HG02610 (cell line): ENCODE measurements around the gene IGLL5.
"Not testable (repeated sequence)": the region's sequence is repeated elsewhere in the genome, so short reads cannot be mapped to it uniquely, and the experiment has no call there.

Source experiments
- ATAC-seq: cut with Tn5 transposase; IDR thresholded peaks from one replicate; pipeline ENCODE4 v1.9.1; 2021; ENCODE audit warnings: mild to moderate bottlenecking, moderate library complexity; ENCODE audit not compliant: unreplicated experiment

IGLL5 gene

DNA sequence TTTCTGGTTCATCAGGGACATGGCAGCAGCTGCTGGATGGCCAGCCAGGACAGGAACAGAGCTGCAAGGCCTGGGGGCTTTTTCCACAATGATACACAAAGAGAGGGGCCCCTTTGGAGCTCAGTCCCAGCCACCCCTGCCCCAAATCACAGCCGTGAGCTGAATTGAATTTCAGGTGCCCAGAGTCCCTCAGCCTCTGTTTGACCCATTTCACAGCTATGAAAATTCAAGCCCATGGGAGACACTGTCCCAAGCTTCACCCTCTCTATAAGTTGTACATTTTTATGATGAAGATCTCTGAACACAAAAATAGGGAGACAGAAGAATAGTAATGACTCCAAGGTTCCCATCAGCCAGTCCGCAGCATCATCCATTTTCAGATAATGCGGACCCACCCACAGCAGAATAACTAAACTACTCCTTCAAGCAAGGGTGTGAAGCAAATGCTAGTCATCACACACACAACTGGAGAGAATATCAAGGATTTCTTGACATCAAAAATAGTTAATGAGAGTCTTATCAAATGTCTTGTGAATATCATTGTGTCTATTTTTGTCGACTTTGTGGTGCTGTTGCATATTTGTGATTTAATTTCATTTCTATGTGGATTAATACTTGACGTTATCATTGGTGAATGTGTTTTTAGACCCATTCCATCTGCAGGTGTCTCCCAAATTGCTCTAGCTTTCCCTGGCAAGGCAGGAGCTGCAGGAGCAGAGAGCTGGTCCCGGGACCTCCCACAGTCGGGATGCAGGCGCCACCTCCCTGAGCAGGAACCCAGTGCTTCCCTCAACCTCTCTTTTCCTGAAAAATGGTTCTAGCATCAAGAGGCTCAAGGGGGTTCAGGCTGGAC lies 24.7 kb downstream of the IGLL5 start:
- ATAC-seq, result no peak

DNA sequence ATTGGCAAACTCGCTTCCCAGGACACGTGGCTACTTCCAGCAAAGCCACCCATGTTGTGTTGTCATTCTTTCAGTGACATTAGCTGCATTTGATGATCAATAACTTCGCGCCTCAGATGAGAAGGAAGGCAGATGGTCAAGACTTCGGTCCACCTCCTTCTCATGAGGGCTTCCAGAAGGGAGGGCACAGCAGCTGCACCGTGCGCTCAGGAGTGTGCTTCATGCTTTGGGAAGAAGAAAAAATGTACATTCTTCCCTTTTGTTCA lies 25.3 kb downstream of the IGLL5 start:
- no peak for ATAC-seq

DNA sequence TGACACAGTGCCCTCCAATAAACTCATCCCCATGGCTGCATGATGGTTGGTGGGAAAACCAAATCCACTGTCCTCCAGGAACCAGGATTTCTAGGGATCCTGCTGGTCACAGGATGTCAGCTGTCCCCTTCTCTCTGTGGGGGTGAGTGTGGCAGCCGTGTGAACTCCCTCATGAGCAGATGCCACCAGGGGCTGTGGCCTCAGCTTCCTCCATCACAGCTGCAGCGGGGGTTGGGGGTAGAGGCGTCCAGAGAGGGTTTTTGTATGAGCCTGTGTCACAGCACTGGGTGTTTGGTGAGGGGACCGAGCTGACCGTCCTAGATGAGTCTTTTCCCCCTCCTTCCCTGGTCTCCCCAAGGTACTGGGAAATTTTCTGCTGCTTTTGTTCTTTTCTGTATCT lies 26.4 kb downstream of the IGLL5 start:
- ATAC-seq, result no peak

DNA sequence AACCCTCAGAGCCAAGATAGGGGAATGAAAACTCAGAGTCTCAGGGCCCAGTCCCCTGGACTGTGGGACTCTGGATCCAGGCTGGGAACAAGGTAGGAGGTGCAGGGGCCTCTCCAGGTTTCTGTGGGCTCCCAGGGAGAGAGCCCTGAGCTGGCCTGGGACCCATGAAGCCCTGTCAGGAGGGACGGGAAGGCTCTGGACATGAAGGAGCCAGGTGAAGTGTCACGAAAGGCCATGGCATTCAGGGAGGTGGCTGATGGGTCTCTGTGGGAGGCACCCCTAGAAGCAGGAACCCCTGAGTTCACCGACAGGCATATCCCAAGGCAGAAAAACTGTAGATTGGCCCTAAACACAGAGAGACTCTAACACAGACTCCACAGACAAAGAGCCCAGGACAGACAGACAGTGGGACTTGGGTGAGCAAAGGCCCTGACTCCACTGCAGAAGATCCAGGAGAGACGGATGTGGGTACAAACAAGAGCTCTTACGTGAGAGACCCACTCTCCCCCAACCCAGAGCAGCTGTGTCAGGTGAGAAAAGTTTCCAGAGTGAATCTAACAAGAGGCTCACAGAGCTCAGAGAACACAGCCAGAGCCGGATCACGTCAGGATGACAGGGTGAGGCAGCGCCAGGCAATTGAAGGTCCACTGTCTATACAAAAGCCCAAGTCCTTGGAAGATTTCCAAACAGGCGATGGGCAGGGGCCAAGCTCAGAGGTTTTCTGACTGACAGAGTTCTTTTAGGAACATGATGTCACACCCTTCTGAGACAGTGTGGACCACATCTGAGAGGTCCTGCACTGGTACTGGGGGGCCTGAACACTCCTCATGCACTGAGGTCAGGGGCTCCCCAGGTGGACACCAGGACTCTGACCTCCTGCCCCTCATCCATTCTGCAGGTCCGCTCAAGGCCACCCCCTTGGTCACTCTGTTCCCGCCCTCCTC lies 27.4 kb downstream of the IGLL5 start:
- no peak for ATAC-seq

DNA sequence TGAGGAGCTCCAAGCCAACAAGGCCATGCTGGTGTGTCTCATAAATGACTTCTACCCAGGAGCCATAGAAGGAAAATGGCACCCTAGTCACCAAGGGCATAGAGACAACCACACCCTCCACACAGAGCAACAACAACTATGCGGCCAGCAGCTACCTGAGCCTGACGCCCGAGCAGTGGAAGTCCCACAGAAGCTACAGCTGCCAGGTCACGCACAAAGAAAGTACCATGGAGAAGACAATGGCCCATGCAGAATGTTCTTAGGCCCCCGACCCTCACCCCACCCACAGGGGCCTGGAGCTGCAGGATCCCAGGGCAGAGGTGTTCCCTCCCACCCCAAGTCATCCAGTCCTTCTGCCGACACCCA lies 28.0 kb downstream of the IGLL5 start:
- ATAC-seq, result no peak

DNA sequence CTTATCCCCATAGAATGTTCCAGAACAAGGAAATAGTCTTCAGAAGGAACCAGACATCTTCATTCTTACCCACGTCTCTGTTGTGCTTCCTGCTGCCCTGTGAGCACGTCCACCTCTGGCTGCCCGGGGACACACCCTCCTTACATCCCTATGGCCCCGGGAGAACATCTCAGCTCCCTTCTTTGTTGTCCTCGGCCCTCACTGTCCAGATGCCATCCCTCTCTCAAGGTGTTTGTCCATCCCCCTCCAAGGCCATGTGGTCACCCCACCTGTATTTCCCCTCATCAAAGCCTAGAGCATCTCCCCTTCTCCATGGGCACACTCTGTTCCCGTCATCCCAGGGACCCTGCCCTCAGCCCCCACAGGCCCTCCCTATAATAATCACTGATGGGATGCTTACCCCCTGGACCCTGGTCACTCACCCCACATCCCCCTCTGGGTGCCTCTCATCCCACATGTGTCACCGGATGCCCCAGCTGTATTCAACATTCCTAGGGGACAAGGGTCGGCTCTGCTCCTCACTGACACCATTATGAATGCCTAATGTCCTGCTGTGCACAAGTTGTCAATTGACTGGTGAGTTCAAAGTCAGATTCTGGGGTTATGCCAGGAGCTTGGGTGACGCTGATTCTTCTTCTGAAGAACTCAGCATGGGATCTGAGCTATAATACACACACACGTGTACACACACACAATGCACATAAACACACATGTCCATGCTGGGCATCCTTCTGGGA lies 28.8 kb downstream of the IGLL5 start:
- ATAC-seq, result no peak

DNA sequence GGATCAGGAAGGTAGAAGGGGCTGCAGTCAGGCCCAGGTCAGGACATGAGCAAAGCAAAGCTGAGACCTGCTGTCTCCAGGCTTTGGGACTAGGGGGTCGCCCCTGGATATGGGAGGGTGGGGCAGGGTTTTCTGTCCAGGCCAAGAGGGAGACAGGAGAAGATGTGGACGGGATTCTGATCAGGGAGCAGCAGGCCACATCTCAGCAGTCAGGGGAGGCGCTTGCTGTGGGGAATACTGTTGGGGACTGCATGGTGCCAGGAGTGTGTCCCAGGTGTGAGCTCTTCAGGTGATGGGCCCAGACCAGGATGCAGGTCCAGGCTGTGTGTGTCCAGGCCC lies 29.3 kb downstream of the IGLL5 start:
- no peak for ATAC-seq

DNA sequence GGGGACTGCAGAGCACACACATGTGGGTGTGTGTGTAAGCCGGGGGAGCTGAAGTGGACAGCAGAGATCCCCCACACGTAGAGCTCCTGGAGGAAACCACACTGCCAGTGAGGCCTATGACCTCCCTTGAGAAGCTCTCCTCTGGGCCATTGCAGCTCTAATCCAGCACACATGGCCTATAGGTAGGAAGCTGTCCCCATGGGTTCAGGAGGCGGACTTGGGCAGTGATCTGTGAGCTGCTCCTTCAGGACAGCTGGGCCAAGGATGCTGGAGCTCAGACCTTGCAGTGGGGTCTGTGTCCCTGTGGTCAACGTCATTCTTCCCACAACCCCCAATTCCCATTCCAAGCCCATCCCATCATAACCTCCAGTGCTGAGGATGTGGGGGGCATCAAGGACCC lies 29.8 kb downstream of the IGLL5 start:
- ATAC-seq, result no peak

DNA sequence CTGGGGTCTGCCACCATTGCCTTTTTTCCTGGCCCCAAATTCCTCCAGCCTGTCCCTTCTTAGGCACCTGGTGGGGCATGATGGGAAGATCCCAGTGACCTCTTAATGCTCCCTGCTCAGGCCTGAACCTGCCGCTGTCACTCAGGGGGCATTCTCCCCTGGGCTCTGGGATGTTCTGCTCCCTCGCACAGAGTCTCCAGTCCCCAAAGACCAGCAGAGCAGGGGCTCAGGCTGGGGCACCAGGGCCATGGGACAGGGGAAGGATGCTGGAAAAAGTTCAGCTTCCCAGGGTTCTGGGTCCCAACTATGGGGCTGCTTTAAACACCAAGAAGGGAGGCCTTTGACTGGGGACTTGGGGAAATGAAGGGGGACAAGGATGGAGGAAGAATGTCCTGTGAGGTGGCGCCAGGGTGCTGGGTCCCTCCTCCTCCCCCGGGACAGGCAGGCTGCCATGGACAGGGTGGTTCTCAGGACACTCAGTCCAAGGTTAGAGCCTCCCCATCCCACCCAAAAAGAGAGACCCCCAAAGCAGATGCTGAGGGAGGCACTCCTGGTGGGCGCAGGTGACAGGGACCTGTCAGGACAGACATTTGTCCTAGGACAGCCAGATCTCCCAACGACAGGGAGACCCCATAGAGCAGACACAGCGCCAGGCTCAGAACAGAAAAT lies 30.8 kb downstream of the IGLL5 start:
- ATAC-seq, result no peak

DNA sequence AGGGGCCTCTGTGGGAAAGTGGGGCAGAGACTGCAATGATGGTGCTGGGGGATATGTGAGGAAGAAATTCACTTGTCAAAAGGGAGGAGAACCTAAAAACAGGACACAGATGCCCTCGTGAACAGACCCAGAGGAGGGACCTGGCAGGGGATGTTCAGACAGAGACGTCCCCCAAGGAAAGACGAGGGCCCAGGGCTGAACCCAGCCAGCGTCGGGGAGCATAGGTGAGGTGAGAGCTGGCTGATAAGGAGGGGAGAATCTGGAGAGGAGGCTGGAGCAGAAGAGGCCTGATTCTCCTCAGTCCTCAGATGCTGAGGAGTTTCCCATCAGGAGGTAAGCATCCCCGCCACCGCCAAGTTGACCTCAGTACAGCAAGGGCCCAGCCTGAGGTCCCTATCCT lies 31.4 kb downstream of the IGLL5 start:
- no peak for ATAC-seq

DNA sequence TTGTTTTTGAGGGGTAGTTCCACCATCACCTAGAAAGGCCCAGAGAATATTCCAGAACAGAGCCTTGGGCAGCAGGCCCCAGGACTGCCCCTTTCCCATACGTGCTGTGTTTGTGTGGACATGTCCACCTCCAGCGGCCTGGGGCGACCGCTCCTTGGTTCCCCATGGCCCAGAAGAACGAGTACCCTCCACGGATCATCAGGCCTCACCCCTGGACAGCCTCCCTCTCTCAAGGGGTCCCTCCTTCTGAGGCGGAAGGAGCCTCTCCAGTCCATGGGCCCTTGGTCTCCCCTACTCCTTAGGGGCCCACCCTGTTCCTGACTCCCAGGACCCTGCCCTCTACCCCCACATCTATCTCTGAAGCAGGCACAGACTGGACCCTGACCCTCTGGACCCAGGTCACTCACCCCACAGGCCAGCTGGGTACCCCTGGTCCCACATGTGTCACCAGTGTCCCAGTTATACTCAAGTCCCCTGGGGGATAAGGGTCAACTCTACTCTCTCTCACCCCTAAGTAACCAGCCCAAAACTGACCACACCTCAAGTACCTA lies 32.6 kb downstream of the IGLL5 start:
- ATAC-seq, result no peak

DNA sequence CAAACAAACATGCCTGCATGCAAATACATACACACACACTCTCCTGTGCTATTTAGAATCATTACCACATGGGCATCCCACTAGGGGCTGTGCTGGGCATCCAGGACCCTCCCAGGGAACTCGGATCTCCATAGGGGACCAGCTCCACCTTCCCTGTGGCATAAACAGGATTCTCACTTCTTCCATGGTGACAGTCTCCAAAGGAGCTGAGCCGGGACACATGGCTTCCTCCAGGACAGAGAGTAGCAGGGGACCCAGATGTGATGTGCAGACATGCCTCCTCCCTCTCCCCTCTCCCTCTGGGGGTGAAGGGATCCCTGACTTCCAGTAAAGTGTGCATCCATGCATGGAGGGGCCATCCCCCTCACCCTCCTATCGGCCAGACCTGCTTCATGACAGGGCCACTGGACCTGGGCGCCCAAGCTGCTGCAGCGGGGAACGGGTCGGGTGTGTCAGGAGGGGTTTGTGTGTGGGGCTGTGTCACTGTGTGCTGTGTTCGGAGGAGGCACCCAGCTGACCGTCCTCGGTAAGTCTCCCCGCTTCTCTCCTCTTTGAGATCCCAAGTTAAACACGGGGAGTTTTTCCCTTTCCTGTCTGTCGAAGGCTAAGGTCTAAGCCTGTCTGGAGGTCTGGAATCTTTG lies 33.4 kb downstream of the IGLL5 start:
- ATAC-seq, result no peak

DNA sequence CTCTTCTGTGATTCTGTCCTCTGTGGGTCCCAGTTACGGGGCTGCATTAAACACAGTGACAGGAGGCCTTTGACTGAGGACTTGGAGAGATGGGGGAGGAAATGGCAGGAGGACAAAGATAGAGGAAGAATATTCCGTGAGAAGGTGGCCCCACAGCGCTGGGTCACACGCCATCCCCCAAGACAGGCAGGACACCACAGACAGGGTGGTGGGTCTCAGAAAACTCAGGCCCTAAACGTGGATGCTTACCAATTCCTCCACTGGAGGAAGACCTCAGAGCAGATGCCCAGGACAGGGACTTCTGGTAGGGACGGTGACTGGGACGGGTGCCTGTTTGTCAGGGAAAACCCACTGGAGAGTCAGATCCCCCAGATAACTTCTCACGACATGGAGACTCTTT lies 34.0 kb downstream of the IGLL5 start:
- ATAC-seq, result no peak

DNA sequence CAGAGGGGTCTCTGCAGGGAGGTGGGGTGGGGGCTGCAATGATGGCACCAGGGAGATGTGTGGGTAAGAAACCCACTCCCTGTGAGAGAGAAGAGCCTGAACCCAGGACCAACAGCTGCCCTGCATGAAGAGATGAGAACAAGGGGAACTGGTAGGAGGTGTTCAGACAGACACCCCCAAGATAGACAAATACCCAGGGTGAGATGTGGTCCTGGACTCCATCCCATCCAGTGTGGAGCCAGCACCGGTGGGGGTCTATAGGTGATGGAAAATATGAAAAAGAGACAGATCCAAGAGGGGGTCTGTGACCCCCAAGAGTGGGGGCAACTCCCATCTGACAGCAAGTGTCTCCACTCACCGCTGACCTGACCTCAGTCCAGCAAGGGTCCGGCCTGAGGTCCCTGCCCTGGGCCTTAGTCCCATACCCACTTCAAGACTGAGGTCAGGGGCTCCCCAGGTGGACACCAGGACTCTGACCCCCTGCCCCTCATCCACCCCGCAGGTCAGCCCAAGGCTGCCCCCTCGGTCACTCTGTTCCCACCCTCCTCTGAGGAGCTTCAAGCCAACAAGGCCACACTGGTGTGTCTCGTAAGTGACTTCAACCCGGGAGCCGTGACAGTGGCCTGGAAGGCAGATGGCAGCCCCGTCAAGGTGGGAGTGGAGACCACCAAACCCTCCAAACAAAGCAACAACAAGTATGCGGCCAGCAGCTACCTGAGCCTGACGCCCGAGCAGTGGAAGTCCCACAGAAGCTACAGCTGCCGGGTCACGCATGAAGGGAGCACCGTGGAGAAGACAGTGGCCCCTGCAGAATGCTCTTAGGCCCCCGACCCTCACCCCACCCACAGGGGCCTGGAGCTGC lies 34.7 kb downstream of the IGLL5 start:
- not testable (repeated sequence) for ATAC-seq

DNA sequence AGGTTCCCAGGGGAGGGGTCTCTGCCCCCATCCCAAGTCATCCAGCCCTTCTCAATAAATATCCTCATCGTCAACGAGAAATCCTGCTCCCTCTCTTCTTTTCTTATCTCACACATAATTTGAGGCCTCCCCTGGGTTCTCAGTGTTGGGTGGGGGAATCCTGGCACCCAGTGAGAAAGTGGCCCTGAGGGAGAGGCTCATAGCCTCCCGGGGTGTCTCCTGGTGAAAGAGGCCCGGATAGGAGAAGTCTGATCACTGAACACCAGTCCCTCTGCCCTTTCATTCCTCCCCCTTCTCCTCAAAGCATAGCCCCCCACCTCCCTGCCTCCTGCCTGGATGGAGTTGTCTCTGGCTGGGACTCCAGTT lies 35.3 kb downstream of the IGLL5 start:
- no peak for ATAC-seq

DNA sequence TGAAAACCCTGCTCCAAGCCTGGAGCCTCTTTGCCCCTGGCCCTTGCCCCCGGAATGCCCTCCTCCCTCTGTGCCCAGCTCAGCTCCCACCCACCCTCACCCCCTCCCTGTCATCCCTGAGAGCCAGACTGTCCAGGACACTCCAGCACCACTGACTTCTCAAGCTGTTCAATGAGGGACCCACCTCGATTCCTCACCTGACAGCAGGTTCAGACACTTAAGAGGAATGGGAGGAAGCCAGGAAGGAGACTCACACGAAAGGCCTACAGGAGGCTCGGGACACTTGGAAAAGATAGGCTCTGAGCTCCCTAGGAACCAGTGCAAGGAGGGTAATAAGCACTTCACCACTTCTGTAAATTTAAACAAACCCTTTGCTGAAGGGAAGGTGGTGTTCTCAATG lies 35.8 kb downstream of the IGLL5 start:
- ATAC-seq, result no peak

DNA sequence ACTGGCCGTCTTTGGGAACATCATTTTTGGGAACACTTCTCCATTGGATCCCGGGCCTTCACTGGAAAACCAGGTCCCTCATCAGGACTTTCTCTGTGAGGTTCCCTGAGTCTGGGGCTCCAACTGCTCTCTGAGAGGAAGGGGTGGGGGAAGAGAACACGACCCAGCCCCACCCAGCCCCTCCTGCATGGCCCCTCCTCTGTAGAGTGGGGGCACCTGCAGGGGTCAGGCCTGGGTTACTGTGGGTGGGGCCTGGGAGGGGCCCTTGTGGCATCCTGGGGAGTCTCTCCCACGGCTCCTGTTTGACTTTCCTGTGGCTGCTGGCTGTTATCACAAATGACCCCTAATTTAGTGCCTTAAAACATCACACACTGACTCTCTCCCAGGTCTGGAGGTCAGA lies 36.3 kb downstream of the IGLL5 start:
- no peak for ATAC-seq

DNA sequence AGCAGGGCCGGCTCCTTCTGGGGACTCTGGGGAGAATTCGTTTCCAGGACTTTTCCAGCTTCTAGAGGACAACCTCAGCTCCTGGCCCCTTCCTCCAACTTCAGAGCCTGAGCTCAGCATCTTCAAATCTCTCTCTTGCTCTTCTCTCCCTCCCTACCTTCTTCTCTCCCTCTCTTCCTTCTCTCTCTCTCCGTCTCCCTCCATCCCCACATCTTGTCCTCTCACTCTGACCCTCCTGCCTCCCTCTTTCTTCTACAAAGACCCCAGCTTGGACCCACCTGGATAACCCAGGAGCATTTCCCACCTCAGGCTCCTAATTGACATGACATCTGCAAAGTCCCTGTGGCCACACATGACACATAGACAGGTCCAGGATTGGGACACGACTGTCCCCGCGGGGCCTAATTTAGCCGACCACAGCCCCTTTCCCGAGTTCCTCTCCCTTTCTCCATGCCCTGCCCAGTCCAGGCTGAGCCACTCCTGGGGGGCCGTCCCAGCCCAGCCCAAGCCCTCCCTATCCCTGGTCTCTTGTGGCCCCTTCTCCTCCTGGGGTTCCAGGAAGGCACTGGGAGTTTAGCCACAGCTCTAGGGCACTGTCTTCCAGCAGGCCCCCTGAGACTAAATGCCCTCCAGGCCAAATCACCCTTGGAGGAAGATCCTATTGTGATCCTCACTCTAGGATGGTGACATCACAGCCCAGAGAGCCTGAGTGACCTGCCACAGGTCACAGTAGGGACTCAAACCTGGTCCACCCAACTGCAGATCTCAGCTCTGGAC lies 36.9 kb downstream of the IGLL5 start:
- no peak for ATAC-seq
